ENCODE results near the gene SFT2D3. TPM values are rescaled to one million over a fixed set of nuclear protein-coding genes. Genes with fewer than 3 reads are reported as not detected.

SFT2D3 gene
- total and polyA plus RNA-seq, 2 of the 8 experiments (the other 6 are each of a cell fraction or from before 2014, with no cell fraction given) = 7.3 to 10.3 TPM

- no peak overlapping the region for H2AFZ ChIP-seq (ENCODE audit: low read length)
- H3K27ac ChIP-seq (ENCODE audit: low read depth, low read length) = no peak overlapping the region
- H3K36me3 ChIP-seq (ENCODE audit: control insufficient read depth in 2 of 4, insufficient read depth in 4 of 4, low read length in 3 of 4) = no peaks in the 10 kb centered on the region
- H3K18ac ChIP-seq (ENCODE audit: extremely low read depth, low read length) = no peak overlapping the region
- no peak overlapping the region for H2BK20ac ChIP-seq (ENCODE audit: low read length)
- H3K23ac ChIP-seq (ENCODE audit: insufficient read length) = no peak overlapping the region
- no peak overlapping the region for H3K9ac ChIP-seq (replicated peaks in 1 of 4; ENCODE audit: extremely low read depth in 1 of 4, low read depth in 3 of 4, low read length in 3 of 4)
- H4K8ac ChIP-seq (ENCODE audit: extremely low read depth, insufficient read depth, low read length) = no peak overlapping the region
- no peak overlapping the region for H4K91ac ChIP-seq (replicated peaks; ENCODE audit: insufficient read length, low read length)
- peaks cover 10 to 57% (median 33%) of the 10 kb centered on the region in 4 experiments for H3K27me3 ChIP-seq (replicated peaks in 1 of 4; ENCODE audit: control insufficient read depth in 3 of 4, extremely low read depth in 1 of 4, insufficient read depth in 3 of 4, low read length in 3 of 4)
- H3K4me3 ChIP-seq (ENCODE audit: extremely low read depth in 1 of 4, insufficient read depth in 2 of 4, low read depth in 3 of 4, low read length in 4 of 4) = no peak overlapping the region
- peaks cover 0 to 5% (median 2%) of the 10 kb centered on the region in 4 experiments; a peak in 4 of 7 replicates for H3K4me1 ChIP-seq (replicated peaks in 1 of 4; ENCODE audit: control insufficient read depth in 3 of 4, insufficient read depth in 4 of 4, low read length in 3 of 4)
- H2BK15ac ChIP-seq (ENCODE audit: low read length) = no peak overlapping the region
- WGBS, 2 experiments (ENCODE audit: extremely low coverage in 1 of 2, insufficient coverage in 1 of 2, insufficient read length in 1 of 2, insufficient replicate concordance in 2 of 2, low coverage in 1 of 2, low lambda C conversion rate in 2 of 2, missing lambda C conversion rate in 1 of 2) = 83% methylated on average over 2 of the region's 2 CpGs; no CpG with 5 or more reads in 1 of the 2 experiments
- no peak overlapping the region for H2BK120ac ChIP-seq (replicated peaks; ENCODE audit: low read depth, low read length)
- H4K20me1 ChIP-seq (replicated peaks in 1 of 2; ENCODE audit: control insufficient read depth in 1 of 2, insufficient read depth in 2 of 2, low read length in 2 of 2) = no peaks in the 10 kb centered on the region
- POLR2A ChIA-PET (ENCODE audit: partially characterized antibody) = interaction anchor here (2.3 to 4.9 kb wide), 2 partner anchors 13 to 25 kb away, joined by 10 to 21 read pairs; partner anchors contain the start of gene SFT2D3
- no peak overlapping the region for H3K56ac ChIP-seq (replicated peaks; ENCODE audit: insufficient read length, low read depth, low read length)
- no peak overlapping the region for H2AK5ac ChIP-seq (ENCODE audit: low read depth, low read length)
- no peak overlapping the region for H3K4me2 ChIP-seq (ENCODE audit: insufficient read depth in 1 of 2, low read depth in 2 of 2, low read length in 2 of 2)
- no peak for TF ChIP-seq EZH2 (IDR thresholded peaks at IDR 0.05; ENCODE audit: low read depth, low read length, severe bottlenecking)
- no peak for TF ChIP-seq RAD21 (IDR thresholded peaks at IDR 0.05 in 1 of 2, conservative IDR thresholded peaks at IDR 0.05 in 1 of 2; ENCODE audit: low read depth in 2 of 2, low read length in 2 of 2)
- TF ChIP-seq CTBP2 (IDR thresholded peaks at IDR 0.05; ENCODE audit: borderline replicate concordance, insufficient read depth, insufficient read length, low read length) = no peak
- TF ChIP-seq JUN (IDR thresholded peaks at IDR 0.05; ENCODE audit: low read depth, low read length) = no peak
- TF ChIP-seq TCF12 (IDR thresholded peaks at IDR 0.05; ENCODE audit: low read depth, low read length) = no peak
- no peak for TF ChIP-seq TAF7 (optimal IDR thresholded peaks at IDR 0.05; ENCODE audit: borderline replicate concordance, low read depth, low read length)
- TF ChIP-seq GABPA (IDR thresholded peaks at IDR 0.05; ENCODE audit: borderline replicate concordance, insufficient read depth, low read length) = no peak
- no peak for TF ChIP-seq YY1 (IDR thresholded peaks at IDR 0.05; ENCODE audit: low read depth, low read length)
- TF ChIP-seq ASH2L (IDR thresholded peaks at IDR 0.05; ENCODE audit: low read length) = no peak
- no peak for TF ChIP-seq MAFK (IDR thresholded peaks at IDR 0.05; ENCODE audit: low read depth, low read length)
- no peak for TF ChIP-seq CHD2 (IDR thresholded peaks at IDR 0.05; ENCODE audit: low read length)
- TF ChIP-seq POLR2A (IDR thresholded peaks at IDR 0.05; ENCODE audit: control extremely low read depth in 1 of 2, low read depth in 2 of 2, low read length in 2 of 2) = no peak
- no peak for TF ChIP-seq BRCA1 (IDR thresholded peaks at IDR 0.05; ENCODE audit: low read depth, low read length)
- no peaks in the 10 kb centered on the region for H3K79me2 ChIP-seq (ENCODE audit: control insufficient read depth in 1 of 2, insufficient read depth in 2 of 2, low read length in 2 of 2)
- no peaks in the 10 kb centered on the region for H3K9me3 ChIP-seq (ENCODE audit: insufficient read depth in 2 of 2, low read depth in 1 of 2, low read length in 1 of 2)
- FAIRE-seq = no peak
- no peak overlapping the region for H2BK5ac ChIP-seq (ENCODE audit: low read depth, low read length)
- peaks cover 2% of the 10 kb centered on the region; the same call in 1 of the 2 replicates for H3K23me2 ChIP-seq (ENCODE audit: low read depth, low read length)
- DNase-seq (ENCODE audit: low read depth in 1 of 2, low spot score in 2 of 2) = no peak
- CTCF ChIA-PET (ENCODE audit: partially characterized antibody) = interaction anchor here (1.5 to 4.1 kb wide), 6 partner anchors 8 to 86 kb away, joined by 3 to 34 read pairs (median 7); no protein-coding TSS in a partner anchor
- peaks cover 2% of the 10 kb centered on the region; the same call in 1 of the 2 replicates for H3K79me1 ChIP-seq (ENCODE audit: low read depth, low read length)
- no peak overlapping the region for H3K4ac ChIP-seq (replicated peaks; ENCODE audit: insufficient read length, low read depth, low read length)
- H3K14ac ChIP-seq (ENCODE audit: insufficient read length) = no peak overlapping the region
- H2BK12ac ChIP-seq (ENCODE audit: low read depth, low read length) = no peak overlapping the region
- no peak overlapping the region for H4K5ac ChIP-seq (ENCODE audit: insufficient read length, low read depth, low read length)
These were observed 24.4 kb upstream of the SFT2D3 start for GRCh38 chr2:127676906-127677305.

All from H1 (cell line).